ENCODE data around the gene OSBPL6. TPM values are rescaled to one million over a fixed set of nuclear protein-coding genes. Genes with fewer than 3 reads are reported as not detected.

OSBPL6 gene
- total and polyA plus RNA-seq, 2 of the 13 experiments (the other 11 are each of a cell fraction or from before 2014, with no cell fraction given): 0.03 to 0.11 TPM

DNA sequence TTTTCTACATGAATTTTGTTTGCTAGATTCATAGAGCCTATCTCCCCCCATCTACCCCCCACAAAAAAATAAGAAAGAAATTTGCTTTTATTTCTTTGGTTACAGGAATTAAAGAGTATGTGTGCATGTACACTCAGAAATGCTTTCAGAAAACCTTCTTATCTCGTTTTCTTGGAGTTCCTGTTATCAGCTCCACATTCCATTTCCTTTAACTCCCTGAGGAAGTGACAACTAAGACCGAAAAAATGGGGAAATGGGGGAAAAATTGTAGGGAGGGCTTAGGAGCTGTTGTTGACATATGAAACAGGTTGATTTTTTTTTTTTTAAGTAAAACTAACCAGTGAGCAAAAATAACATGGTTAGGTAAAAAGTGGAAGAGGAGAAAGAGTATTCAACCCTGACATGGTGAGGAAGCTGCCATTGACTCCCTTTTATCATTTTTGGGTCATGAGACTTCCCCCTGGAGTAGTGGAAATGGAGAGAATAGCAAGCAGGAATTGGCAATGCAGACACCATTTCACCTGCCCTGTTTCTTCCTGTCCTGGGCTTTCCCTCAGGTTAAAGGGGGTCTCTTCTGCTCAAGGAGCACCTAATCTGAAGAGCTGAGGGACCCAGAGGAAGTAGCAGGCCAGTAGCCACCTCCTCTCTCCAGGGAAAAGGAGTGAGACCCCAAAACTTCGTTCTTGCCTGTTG lies 93.5 kb downstream of the OSBPL6 start (continued):
- TF ChIP-seq, protein P1, sequence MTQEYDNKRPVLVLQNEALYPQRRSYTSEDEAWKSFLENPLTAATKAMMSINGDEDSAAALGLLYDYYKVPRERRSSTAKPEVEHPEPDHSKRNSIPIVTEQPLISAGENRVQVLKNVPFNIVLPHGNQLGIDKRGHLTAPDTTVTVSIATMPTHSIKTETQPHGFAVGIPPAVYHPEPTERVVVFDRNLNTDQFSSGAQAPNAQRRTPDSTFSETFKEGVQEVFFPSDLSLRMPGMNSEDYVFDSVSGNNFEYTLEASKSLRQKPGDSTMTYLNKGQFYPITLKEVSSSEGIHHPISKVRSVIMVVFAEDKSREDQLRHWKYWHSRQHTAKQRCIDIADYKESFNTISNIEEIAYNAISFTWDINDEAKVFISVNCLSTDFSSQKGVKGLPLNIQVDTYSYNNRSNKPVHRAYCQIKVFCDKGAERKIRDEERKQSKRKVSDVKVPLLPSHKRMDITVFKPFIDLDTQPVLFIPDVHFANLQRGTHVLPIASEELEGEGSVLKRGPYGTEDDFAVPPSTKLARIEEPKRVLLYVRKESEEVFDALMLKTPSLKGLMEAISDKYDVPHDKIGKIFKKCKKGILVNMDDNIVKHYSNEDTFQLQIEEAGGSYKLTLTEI (CRISPR knock-in tag; conservative IDR thresholded peaks at IDR 0.05): no peak
- no peak for TF ChIP-seq ZNF256 (CRISPR knock-in tag; conservative IDR thresholded peaks at IDR 0.05)
- no peak for TF ChIP-seq ISL2 (CRISPR knock-in tag; IDR thresholded peaks at IDR 0.05)
- no peak for TF ChIP-seq ZNF790 (CRISPR knock-in tag; IDR thresholded peaks at IDR 0.05; ENCODE audit: borderline replicate concordance)
- TF ChIP-seq ZBTB3 (CRISPR knock-in tag; IDR thresholded peaks at IDR 0.05; ENCODE audit: borderline replicate concordance, low read depth): no peak
- TF ChIP-seq TBX3 (IDR thresholded peaks at IDR 0.05; ENCODE audit: borderline replicate concordance): no peak
- no peak for TF ChIP-seq ZSCAN29 (CRISPR knock-in tag; conservative IDR thresholded peaks at IDR 0.05)
- no peak for TF ChIP-seq NR2C2 (CRISPR knock-in tag; IDR thresholded peaks at IDR 0.05; ENCODE audit: borderline replicate concordance)

DNA sequence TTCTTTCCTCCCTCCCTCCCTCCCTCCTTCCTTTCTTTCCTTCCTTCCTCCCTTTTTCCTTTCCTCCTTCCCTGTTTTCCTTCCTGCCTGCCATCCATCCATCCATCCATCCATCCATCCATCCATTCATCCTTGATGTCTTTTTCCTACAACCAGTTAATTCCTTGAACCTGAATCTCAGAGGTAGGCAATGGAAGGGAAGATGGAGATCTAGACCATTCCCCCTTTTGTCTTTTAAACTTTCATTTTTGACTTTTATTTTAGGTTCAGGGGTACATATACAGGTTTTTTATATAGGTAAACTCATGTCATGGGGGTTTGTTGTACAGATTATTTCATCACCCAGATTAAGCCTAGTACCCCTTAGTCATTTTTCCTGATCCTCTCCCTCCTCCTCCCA lies 97.4 kb downstream of the OSBPL6 start:
- POLR2A ChIA-PET: no interaction called here

More for the DNA sequence above, 97.4 kb downstream of the OSBPL6 start:
- Histone ChIP-seq H3K9ac (ENCODE audit: insufficient read depth, low read depth, low read length) (no peak overlapping the region), H3K4me1 (ENCODE audit: insufficient read depth, low read length) (peaks cover 2% of the 10 kb centered on the region), H3K4me3 (replicated peaks in 1 of 3; ENCODE audit: insufficient read depth in 1 of 3, low read depth in 2 of 3, low read length in 3 of 3) (no peak overlapping the region), H4K20me1 (ENCODE audit: insufficient read depth, low read length) (no peaks in the 10 kb centered on the region; the same call in 1 of the 2 replicates), H3K4me2 (ENCODE audit: low read depth, low read length) (no peak overlapping the region), H3K79me2 (ENCODE audit: insufficient read depth, low read length) (no peaks in the 10 kb centered on the region), H3K9me3 (ENCODE audit: low read length) (no peaks in the 10 kb centered on the region), H3K36me3 (replicated peaks in 1 of 2; ENCODE audit: control insufficient read depth in 1 of 2, insufficient read depth in 2 of 2, low read length in 2 of 2) (no peaks in the 10 kb centered on the region), H2AFZ (ENCODE audit: low read length) (no peak overlapping the region), H3K27me3 (ENCODE audit: control insufficient read depth in 1 of 2, insufficient read depth in 2 of 2, low read length in 2 of 2) (no peaks in the 10 kb centered on the region), H3K27ac (ENCODE audit: extremely low read length, insufficient read depth, low read length) (no peak overlapping the region)
- in situ Hi-C loops (cut with HindIII; ENCODE audit: extremely low pct_ligation_motif_present, low pct_unique_long_range_greater_than_20kb) (no loop called here), intact Hi-C loops (cut with micrococcal nuclease; ENCODE audit: unreplicated experiment) (no loop called here)
- no TSS peak for BruUV-seq (replicated peaks)
- CTCF ChIA-PET (ENCODE audit: low intra/inter-chr PET ratio, low total read pairs): no interaction called here
- DNase-seq (ENCODE audit: low spot score) (no peak), ATAC-seq (no peak), FAIRE-seq (no peak)
- peak; percentile 36 for TF ChIP-seq PCBP2 (optimal IDR thresholded peaks at IDR 0.05; ENCODE audit: low read depth, low read length, poor library complexity, severe bottlenecking)
- no peak for TF ChIP-seq ZNF713 (CRISPR knock-in tag; IDR thresholded peaks at IDR 0.05)
- TF ChIP-seq, protein P2, sequence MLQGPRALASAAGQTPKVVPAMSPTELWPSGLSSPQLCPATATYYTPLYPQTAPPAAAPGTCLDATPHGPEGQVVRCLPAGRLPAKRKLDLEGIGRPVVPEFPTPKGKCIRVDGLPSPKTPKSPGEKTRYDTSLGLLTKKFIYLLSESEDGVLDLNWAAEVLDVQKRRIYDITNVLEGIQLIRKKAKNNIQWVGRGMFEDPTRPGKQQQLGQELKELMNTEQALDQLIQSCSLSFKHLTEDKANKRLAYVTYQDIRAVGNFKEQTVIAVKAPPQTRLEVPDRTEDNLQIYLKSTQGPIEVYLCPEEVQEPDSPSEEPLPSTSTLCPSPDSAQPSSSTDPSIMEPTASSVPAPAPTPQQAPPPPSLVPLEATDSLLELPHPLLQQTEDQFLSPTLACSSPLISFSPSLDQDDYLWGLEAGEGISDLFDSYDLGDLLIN (CRISPR knock-in tag; IDR thresholded peaks at IDR 0.05; ENCODE audit: borderline replicate concordance): no peak
- TF ChIP-seq BCL6 (CRISPR knock-in tag; IDR thresholded peaks at IDR 0.05): no peak
- TF ChIP-seq HOXA7 (CRISPR knock-in tag; IDR thresholded peaks at IDR 0.05): no peak
- TF ChIP-seq HNRNPK (IDR thresholded peaks at IDR 0.05; ENCODE audit: low read depth, low read length, poor library complexity, severe bottlenecking): peak; percentile 62
